HUES48 (cell line): ENCODE results near the gene ABCC12.

Experiments used
- H3K27ac ChIP-seq: one replicate; pipeline ENCODE4 v1.7.0; 2013; ENCODE audit warnings: low read depth, low read length, inconsistent platforms
- H3K27me3 ChIP-seq: 2 replicates; pipeline ENCODE4 v1.6.1; 2013; ENCODE audit warnings: mild to moderate bottlenecking, low read length; ENCODE audit not compliant: control insufficient read depth, insufficient read depth
- H3K36me3 ChIP-seq: 2 replicates; pipeline ENCODE4 v1.6.1; 2013; ENCODE audit warnings: low read length; ENCODE audit not compliant: control insufficient read depth, insufficient read depth
- H3K4me1 ChIP-seq: 2 replicates; pipeline ENCODE4 v1.6.1; 2013; ENCODE audit warnings: mild to moderate bottlenecking, low read length; ENCODE audit not compliant: control insufficient read depth, insufficient read depth
- H3K4me3 ChIP-seq: 2 replicates; pipeline ENCODE4 v1.5.1; 2013; ENCODE audit warnings: mild to moderate bottlenecking, low read depth, low read length
- H3K9ac ChIP-seq: 2 replicates; pipeline ENCODE4 v1.6.1; 2013; ENCODE audit warnings: mild to moderate bottlenecking, low read depth, low read length, moderate library complexity
- H3K9me3 ChIP-seq: 2 replicates; pipeline ENCODE4 v1.6.1; 2013; ENCODE audit warnings: low read length; ENCODE audit not compliant: control insufficient read depth, insufficient read depth

The ABCC12 gene

DNA sequence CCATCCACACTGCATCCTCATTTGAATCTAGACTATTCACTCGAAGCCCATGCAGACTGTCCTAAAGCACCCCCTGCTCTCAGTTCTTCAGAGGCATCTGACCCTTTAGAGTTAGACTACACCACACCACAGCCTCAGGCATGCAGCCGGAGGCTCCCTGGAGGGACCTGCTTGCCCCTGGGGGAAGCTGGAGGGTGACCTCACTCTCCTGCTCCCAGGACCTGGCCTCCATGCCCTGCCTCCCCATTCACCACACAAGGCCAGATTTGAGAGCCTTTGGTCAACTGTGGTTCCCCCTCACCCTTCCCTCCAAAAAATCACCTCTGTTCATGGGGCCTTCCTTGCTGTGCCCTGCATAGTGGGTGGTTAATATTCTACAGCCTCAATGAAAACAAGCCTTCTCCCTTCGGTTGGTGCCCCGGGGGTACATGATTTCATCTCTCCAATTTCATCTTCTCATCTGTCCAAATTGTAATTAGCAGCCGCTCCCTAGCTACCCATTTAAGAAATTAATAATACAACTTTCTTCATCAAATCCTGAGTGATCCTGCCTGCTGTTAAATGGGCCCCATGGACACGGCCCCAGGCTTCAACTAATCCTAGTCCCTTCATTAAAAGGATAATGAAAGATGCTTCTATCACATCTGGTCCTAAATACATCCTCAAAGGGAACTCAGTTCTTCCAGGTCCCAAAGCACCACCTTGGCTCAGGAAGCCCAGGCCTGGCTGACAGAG, 24.4 kb downstream of the ABCC12 start:
- no peaks in the 10 kb centered on the region for H3K36me3 ChIP-seq
- no peak overlapping the region for H3K9ac ChIP-seq
- H3K9me3 ChIP-seq, result no peaks in the 10 kb centered on the region
- no peaks in the 10 kb centered on the region for H3K4me1 ChIP-seq
- H3K27ac ChIP-seq, result no peak overlapping the region
- no peaks in the 10 kb centered on the region for H3K27me3 ChIP-seq
- no peak overlapping the region for H3K4me3 ChIP-seq

DNA sequence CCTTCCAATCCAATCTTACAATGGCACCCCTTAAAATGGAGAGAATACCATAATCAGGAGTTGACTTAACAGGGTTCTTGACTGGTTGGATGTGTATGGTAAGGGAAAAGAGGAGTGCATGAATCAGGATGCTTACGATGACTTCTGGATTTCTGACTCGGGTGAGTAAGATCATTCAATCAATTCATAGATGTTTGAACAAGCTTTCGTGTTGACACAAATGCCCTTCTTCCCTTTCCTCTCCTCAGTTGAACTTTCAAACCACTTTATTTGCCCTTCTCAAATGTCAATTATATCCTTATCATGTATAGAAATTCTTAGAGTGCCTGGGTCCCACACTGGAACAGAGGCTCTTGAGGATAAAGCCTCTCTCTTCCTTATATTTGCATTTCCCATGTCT, 25.9 kb downstream of the ABCC12 start:
- Histone ChIP-seq H3K4me3 (no peak overlapping the region), H3K9ac (no peak overlapping the region), H3K9me3 (no peaks in the 10 kb centered on the region), H3K27me3 (no peaks in the 10 kb centered on the region), H3K36me3 (no peaks in the 10 kb centered on the region), H3K27ac (no peak overlapping the region), H3K4me1 (no peaks in the 10 kb centered on the region)

DNA sequence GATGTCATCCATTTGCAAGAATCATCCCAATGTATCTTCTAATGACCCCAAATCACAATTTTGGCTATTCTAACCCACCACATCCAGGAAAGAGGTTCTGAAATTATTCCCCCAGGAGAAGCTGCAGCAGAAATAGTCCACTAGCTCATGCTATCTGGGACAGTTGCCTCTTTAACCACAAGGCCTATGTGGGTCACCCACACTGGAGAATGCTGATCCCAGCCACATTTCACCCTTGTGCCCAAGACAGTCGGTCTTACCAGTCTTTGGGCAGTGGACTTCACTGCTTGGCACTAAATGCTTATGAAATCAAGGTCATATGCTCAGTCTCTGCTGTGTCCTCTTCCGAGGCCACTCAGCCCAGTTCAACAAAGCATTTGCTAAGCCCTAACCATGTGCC, 27.0 kb downstream of the ABCC12 start:
- Histone ChIP-seq H3K36me3 (no peaks in the 10 kb centered on the region), H3K27ac (no peak overlapping the region), H3K9ac (no peak overlapping the region), H3K9me3 (no peaks in the 10 kb centered on the region), H3K27me3 (no peaks in the 10 kb centered on the region), H3K4me3 (no peak overlapping the region), H3K4me1 (no peaks in the 10 kb centered on the region)

DNA sequence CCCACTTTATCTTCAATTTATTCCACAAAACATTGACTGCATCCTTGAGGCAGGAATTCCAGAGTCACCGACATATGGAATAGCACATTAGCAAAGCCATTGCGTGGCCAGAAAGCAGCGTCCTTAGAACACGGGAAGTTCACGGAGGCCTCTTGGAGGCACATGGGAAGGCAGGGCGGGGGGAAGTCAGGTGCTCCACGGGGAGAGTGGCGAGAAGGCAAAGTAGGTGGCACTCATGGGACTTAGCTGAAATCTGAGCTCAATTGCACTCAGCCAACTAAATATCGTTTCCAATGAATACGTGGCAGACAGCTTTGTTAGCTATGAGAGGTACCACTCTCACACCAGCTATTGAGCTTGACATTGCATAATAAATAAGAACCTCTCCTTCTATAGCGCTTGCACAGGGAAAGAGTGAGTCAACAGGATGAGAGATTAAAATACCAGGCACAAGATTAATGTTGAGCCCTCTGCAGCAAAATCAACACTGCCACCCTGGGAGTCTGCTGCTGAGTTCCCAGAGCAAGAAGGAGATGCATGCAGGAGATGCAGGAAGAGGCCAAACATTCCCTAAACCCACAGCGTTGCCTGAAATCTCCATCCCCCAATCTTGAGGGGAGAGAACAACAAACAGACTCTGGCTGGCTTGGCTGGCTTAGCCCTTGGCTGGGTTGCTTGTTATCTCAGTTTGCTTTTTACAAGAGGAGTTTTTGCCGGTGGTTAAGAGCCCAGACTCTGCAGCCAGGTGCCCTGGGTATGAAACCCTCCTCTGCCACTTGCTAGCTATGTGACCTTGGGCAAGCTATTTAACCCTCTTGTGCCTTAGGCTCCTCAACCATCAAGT, 28.8 kb downstream of the ABCC12 start:
- H3K27ac ChIP-seq, result peak overlapping the region; percentile 53
- no peaks in the 10 kb centered on the region for H3K27me3 ChIP-seq
- no peak overlapping the region for H3K9ac ChIP-seq
- H3K4me1 ChIP-seq, result no peaks in the 10 kb centered on the region
- no peak overlapping the region for H3K4me3 ChIP-seq
- no peaks in the 10 kb centered on the region for H3K36me3 ChIP-seq
- no peaks in the 10 kb centered on the region for H3K9me3 ChIP-seq

DNA sequence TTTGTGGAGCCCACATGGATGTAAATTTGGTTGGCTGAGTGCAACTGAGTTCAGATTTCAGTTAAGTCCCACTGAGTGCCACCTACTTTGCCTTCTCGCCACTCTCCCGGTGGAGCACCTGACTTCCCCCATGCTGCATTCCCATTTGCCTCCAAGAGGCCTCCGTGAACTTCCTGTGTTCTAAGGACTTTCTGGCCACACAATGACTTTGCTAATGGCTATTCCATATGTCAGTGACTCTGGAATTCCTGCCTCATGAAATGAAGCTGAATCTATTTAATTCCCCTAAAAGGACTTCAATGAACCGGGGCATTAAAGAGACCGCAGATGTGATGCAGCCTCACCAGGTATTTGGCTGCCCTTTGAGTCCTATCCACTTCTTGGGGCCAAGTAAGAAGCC, 29.9 kb downstream of the ABCC12 start:
- no peak overlapping the region for H3K27ac ChIP-seq
- H3K27me3 ChIP-seq, result no peaks in the 10 kb centered on the region
- no peaks in the 10 kb centered on the region for H3K36me3 ChIP-seq
- H3K4me3 ChIP-seq, result no peak overlapping the region
- H3K9ac ChIP-seq, result no peak overlapping the region
- no peaks in the 10 kb centered on the region for H3K4me1 ChIP-seq
- H3K9me3 ChIP-seq, result no peaks in the 10 kb centered on the region

DNA sequence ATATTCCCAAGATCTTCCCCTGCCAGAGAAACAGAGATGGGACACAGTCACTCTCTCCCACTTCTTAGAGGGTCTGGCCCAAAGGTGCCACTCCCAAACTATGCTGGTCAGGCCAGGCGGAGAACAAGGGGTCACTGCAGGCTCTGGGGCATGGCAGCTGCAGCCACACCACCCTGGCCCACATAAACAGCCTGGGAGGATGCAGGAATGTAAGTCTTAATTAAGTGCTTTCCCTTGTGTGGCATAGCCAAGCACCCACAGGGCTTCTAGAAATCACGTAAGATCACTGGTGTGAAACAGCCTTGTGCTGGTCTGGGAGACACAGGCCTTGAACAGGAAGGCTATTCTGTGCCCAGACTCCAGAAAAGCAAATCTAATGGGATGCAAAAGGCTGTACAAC, 31.5 kb downstream of the ABCC12 start:
- Histone ChIP-seq H3K36me3 (no peaks in the 10 kb centered on the region), H3K9ac (no peak overlapping the region), H3K4me1 (no peaks in the 10 kb centered on the region), H3K9me3 (no peaks in the 10 kb centered on the region), H3K27ac (no peak overlapping the region), H3K27me3 (no peaks in the 10 kb centered on the region), H3K4me3 (no peak overlapping the region)

DNA sequence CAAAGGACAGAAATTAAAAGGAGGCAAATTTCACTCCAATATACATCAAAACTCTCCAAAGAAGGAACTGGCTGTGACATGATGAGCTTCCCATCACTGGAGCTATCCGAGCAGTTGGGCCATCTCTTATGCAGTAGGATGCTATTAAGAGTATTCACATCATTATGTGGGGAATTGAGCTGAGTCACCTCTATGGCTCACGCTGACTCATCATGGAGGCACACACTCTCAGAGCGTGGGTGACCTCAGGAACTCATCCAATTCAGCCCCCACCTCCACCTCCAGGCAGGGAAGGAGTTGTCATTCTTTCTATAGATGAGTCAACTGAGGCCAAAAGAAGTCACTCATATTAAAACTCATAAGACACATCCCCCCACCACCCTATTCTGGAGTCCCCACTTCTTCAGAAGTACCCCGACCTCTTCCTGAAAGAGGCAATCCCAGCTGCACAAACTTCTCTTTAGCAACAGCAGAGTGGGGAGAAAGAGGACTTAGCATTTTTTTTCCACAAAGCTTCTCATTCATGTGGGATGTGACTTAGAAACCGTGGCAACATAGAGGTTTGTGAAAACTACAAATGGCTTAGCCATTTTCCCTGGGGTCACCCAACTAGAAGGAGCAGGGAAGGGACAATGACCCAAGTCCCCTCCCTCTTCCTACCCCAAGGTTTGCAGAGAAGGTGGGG, 32.5 kb downstream of the ABCC12 start:
- Histone ChIP-seq H3K9ac (no peak overlapping the region), H3K27me3 (no peaks in the 10 kb centered on the region), H3K4me1 (no peaks in the 10 kb centered on the region), H3K36me3 (no peaks in the 10 kb centered on the region), H3K9me3 (no peaks in the 10 kb centered on the region), H3K27ac (no peak overlapping the region), H3K4me3 (no peak overlapping the region)

DNA sequence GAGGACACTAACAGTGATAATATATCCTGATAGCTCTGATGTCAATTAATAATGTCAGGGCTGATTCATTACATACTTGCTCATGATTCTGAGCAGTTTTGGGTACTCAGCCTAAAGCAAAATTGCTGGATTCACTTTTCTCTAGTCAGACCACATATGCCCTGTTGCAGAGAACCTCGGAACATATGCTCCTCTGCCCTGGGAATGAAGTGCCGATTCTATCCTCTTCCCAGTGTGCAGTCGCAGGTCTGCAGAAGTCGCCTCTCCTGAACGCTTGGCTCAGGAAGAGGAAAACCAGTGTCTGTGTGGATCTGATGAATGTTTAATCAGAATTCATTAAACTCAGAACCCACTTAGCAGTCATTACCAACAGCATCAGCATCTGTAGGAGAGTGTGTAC, 34.5 kb downstream of the ABCC12 start:
- Histone ChIP-seq H3K4me1 (no peaks in the 10 kb centered on the region), H3K9ac (no peak overlapping the region), H3K4me3 (no peak overlapping the region), H3K9me3 (no peaks in the 10 kb centered on the region), H3K27ac (no peak overlapping the region), H3K36me3 (no peaks in the 10 kb centered on the region), H3K27me3 (no peaks in the 10 kb centered on the region)

DNA sequence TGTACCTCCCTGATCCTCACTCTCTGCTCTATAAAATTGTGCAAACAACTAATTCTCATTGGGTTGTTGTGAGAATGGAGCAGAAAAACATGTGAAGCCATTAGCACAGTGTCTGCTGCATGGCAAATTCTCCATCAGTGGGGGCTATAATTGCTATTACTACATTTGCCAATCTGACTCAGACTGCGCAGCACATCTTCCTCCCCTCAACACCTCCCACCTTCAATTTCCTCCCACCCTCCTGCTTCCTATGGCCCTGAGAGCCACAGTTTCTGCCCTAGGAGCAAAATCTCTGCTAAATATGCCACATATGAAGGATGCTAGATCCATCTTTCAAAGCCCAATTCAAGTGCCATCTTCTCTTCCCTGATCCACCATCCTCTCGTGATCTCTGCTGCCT, 37.0 kb downstream of the ABCC12 start:
- no peaks in the 10 kb centered on the region for H3K9me3 ChIP-seq
- H3K36me3 ChIP-seq, result no peaks in the 10 kb centered on the region
- H3K4me3 ChIP-seq, result no peak overlapping the region
- H3K27ac ChIP-seq, result no peak overlapping the region
- no peaks in the 10 kb centered on the region for H3K27me3 ChIP-seq
- no peaks in the 10 kb centered on the region for H3K4me1 ChIP-seq
- H3K9ac ChIP-seq, result no peak overlapping the region

DNA sequence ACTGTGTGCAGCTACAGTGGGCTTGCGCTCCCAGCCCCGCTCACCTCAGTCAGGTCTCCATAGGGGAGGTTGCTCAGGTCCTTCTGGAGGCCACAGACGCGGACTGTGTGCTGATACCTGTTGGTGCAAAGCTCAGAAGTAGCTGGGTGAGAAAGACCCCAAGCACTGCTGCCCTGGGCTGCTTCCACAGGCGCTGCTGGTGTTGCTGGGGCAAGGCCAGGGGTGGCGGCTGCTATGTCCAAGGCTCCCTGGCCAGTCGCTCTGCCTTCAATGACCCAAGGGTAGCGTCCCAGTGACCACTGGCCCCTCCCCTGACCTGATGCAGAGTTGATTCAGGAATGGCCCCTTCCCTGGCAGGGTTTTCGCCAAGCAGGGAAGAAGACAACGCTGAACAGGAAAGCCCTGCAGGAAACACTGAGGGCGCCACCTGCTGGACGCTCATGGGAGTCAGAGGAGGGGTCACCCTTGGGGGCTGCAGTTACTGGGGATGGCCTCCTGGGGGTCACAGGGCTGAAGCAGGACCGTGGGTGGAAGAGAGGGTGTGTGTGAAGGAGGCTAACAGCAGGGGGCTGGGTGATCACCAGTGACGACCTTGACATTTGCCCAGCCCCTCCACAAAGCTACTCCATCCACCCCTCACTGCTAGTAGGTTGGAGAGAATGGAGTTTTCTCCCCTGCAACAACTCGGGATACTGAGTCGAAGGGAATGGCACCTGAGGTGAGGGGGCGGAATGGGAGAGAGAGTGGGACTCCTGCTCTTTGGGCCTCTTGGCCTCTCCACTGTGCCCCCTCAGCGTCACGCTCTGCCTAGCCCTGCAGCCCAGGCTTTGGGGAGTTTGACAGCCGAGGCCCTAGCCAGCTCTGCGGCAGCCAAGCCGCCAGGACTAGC, 38.3 kb downstream of the ABCC12 start:
- H3K9ac ChIP-seq, result no peak overlapping the region
- H3K27me3 ChIP-seq, result no peaks in the 10 kb centered on the region
- no peaks in the 10 kb centered on the region for H3K36me3 ChIP-seq
- no peak overlapping the region for H3K4me3 ChIP-seq
- H3K4me1 ChIP-seq, result no peaks in the 10 kb centered on the region
- no peak overlapping the region for H3K27ac ChIP-seq
- no peaks in the 10 kb centered on the region for H3K9me3 ChIP-seq
